GM23338 (cell line): ENCODE data around the gene FBXL5. TPM values are rescaled to one million over a fixed set of nuclear protein-coding genes. Genes with fewer than 3 reads are reported as not detected.

Source experiments
- EZH2 ChIP-seq: fragments of 200-600 bp; sonication (generic); IDR thresholded peaks from one replicate; pipeline ENCODE4 v1.8.0; 2017; ENCODE audit warnings: antibody characterized with exemption, mild to moderate bottlenecking, low read depth; ENCODE audit not compliant: unreplicated experiment
- EZH2phosphoT487 ChIP-seq: fragments of 200-600 bp; sonication (generic); IDR thresholded peaks from one replicate; pipeline ENCODE4 v1.8.1; 2018; ENCODE audit warnings: antibody characterized with exemption; ENCODE audit not compliant: unreplicated experiment
- NANOG ChIP-seq: IDR thresholded peaks from 2 replicates; pipeline ENCODE4 v1.6.1; 2016; ENCODE audit warnings: antibody characterized with exemption, borderline replicate concordance
- POLR2AphosphoS5 ChIP-seq: IDR thresholded peaks from 2 replicates; pipeline ENCODE4 v1.6.1; 2016; ENCODE audit warnings: antibody characterized with exemption, low read depth
- STAT1 ChIP-seq: IDR thresholded peaks from one replicate; pipeline ENCODE4 v1.6.1; 2016; ENCODE audit warnings: antibody characterized with exemption; ENCODE audit not compliant: unreplicated experiment
- polyA plus RNA-seq: library from polyadenylated mRNA; unstranded; fragments of >200 nt; fragmentation: Nextera tagmentation; extraction: Ambion mirVana; gene quantifications from 2 replicates; pipeline ENCODE4 v1.2.1, GENCODE V29; 2016
- total RNA-seq: library from RNA; depleted of rRNA; stranded (reverse); fragments of >200 nt; shearing (Covaris generic); gene quantifications from 2 replicates; pipeline ENCODE4 v1.2.3, GENCODE V29; 2014
- TF ChIP-seq, protein P1 (sequence below): fragments of 250-450 bp; sonication (Bioruptor Pico); IDR thresholded peaks from 2 replicates; pipeline ENCODE4 v1.5.0; 2020; ENCODE audit warnings: mild to moderate bottlenecking, moderate library complexity
- TF ChIP-seq, protein P2 (sequence below): IDR thresholded peaks from 2 replicates; pipeline ENCODE4 v1.6.1; 2016; ENCODE audit warnings: antibody characterized with exemption
- TF ChIP-seq, protein P3 (sequence below): IDR thresholded peaks from one replicate; pipeline ENCODE4 v1.6.1; 2018; ENCODE audit warnings: antibody characterized with exemption; ENCODE audit not compliant: unreplicated experiment

FBXL5 gene
- total and polyA plus RNA-seq, 2 experiments from 2014 or later = 55.7 to 81.9 TPM

DNA sequence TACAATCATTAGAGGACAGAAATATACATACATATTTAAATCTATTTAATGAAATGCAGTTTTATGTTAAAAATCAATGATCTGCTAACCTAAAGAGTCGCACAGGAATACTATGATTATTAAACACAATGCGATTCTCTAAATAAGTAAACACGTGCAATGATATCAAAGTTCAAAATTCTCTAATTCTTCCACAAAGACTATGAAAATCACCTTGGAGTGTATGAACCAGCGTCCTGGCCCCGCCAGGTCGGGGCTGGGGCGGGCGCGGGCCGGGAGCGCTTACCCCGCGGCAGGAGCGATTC is 25.9 kb upstream of the FBXL5 start (continued):
- TF ChIP-seq, protein P1, sequence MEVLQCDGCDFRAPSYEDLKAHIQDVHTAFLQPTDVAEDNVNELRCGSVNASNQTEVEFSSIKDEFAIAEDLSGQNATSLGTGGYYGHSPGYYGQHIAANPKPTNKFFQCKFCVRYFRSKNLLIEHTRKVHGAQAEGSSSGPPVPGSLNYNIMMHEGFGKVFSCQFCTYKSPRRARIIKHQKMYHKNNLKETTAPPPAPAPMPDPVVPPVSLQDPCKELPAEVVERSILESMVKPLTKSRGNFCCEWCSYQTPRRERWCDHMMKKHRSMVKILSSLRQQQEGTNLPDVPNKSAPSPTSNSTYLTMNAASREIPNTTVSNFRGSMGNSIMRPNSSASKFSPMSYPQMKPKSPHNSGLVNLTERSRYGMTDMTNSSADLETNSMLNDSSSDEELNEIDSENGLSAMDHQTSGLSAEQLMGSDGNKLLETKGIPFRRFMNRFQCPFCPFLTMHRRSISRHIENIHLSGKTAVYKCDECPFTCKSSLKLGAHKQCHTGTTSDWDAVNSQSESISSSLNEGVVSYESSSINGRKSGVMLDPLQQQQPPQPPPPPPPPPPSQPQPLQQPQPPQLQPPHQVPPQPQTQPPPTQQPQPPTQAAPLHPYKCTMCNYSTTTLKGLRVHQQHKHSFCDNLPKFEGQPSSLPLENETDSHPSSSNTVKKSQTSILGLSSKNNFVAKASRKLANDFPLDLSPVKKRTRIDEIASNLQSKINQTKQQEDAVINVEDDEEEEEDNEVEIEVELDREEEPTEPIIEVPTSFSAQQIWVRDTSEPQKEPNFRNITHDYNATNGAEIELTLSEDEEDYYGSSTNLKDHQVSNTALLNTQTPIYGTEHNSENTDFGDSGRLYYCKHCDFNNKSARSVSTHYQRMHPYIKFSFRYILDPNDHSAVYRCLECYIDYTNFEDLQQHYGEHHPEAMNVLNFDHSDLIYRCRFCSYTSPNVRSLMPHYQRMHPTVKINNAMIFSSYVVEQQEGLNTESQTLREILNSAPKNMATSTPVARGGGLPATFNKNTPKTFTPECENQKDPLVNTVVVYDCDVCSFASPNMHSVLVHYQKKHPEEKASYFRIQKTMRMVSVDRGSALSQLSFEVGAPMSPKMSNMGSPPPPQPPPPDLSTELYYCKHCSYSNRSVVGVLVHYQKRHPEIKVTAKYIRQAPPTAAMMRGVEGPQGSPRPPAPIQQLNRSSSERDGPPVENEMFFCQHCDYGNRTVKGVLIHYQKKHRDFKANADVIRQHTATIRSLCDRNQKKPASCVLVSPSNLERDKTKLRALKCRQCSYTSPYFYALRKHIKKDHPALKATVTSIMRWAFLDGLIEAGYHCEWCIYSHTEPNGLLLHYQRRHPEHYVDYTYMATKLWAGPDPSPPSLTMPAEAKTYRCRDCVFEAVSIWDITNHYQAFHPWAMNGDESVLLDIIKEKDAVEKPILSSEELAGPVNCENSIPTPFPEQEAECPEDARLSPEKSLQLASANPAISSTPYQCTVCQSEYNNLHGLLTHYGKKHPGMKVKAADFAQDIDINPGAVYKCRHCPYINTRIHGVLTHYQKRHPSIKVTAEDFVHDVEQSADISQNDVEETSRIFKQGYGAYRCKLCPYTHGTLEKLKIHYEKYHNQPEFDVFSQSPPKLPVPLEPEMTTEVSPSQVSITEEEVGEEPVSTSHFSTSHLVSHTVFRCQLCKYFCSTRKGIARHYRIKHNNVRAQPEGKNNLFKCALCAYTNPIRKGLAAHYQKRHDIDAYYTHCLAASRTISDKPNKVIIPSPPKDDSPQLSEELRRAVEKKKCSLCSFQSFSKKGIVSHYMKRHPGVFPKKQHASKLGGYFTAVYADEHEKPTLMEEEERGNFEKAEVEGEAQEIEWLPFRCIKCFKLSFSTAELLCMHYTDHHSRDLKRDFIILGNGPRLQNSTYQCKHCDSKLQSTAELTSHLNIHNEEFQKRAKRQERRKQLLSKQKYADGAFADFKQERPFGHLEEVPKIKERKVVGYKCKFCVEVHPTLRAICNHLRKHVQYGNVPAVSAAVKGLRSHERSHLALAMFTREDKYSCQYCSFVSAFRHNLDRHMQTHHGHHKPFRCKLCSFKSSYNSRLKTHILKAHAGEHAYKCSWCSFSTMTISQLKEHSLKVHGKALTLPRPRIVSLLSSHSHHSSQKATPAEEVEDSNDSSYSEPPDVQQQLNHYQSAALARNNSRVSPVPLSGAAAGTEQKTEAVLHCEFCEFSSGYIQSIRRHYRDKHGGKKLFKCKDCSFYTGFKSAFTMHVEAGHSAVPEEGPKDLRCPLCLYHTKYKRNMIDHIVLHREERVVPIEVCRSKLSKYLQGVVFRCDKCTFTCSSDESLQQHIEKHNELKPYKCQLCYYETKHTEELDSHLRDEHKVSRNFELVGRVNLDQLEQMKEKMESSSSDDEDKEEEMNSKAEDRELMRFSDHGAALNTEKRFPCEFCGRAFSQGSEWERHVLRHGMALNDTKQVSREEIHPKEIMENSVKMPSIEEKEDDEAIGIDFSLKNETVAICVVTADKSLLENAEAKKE = no peak
- TF ChIP-seq, protein P2, sequence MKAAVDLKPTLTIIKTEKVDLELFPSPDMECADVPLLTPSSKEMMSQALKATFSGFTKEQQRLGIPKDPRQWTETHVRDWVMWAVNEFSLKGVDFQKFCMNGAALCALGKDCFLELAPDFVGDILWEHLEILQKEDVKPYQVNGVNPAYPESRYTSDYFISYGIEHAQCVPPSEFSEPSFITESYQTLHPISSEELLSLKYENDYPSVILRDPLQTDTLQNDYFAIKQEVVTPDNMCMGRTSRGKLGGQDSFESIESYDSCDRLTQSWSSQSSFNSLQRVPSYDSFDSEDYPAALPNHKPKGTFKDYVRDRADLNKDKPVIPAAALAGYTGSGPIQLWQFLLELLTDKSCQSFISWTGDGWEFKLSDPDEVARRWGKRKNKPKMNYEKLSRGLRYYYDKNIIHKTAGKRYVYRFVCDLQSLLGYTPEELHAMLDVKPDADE = no peak
- TF ChIP-seq POLR2AphosphoS5 (no peak), EZH2phosphoT487 (no peak), NANOG (no peak), STAT1 (no peak), EZH2 (no peak)
- TF ChIP-seq, protein P3, sequence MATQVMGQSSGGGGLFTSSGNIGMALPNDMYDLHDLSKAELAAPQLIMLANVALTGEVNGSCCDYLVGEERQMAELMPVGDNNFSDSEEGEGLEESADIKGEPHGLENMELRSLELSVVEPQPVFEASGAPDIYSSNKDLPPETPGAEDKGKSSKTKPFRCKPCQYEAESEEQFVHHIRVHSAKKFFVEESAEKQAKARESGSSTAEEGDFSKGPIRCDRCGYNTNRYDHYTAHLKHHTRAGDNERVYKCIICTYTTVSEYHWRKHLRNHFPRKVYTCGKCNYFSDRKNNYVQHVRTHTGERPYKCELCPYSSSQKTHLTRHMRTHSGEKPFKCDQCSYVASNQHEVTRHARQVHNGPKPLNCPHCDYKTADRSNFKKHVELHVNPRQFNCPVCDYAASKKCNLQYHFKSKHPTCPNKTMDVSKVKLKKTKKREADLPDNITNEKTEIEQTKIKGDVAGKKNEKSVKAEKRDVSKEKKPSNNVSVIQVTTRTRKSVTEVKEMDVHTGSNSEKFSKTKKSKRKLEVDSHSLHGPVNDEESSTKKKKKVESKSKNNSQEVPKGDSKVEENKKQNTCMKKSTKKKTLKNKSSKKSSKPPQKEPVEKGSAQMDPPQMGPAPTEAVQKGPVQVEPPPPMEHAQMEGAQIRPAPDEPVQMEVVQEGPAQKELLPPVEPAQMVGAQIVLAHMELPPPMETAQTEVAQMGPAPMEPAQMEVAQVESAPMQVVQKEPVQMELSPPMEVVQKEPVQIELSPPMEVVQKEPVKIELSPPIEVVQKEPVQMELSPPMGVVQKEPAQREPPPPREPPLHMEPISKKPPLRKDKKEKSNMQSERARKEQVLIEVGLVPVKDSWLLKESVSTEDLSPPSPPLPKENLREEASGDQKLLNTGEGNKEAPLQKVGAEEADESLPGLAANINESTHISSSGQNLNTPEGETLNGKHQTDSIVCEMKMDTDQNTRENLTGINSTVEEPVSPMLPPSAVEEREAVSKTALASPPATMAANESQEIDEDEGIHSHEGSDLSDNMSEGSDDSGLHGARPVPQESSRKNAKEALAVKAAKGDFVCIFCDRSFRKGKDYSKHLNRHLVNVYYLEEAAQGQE = no peak
